IPS-11a (cell line): ENCODE measurements around the gene RPL36A.

Source experiments
- H3K4me3 ChIP-seq: one replicate; pipeline ENCODE4 v1.5.1; 2013; ENCODE audit warnings: low read depth, low read length, control low read depth

The RPL36A gene

DNA sequence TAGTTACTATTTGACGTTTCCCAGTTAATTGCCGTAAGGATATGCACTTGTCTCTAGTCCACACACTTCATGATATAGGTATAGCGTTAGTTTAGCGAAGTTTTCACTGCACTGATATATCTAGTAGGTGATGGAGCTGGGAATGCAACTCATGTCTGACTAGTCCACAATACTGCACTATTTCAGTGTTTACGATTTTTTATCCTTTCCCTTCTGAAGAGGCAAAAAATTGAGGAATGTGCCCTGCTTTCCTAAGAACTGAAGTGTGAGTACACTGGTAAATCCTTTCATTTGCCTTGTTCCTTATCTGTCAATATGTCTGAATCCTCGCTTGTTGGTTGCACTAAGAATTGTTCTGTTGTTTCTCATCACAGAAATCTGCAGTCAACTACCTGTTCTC lies 1.0 kb downstream of the RPL36A start:
- H3K4me3 ChIP-seq = peak overlapping the region; percentile 70

GRCh38 chrX:101393530-101394305 lies 2.9 kb downstream of the RPL36A start:
- no peak overlapping the region for H3K4me3 ChIP-seq

DNA sequence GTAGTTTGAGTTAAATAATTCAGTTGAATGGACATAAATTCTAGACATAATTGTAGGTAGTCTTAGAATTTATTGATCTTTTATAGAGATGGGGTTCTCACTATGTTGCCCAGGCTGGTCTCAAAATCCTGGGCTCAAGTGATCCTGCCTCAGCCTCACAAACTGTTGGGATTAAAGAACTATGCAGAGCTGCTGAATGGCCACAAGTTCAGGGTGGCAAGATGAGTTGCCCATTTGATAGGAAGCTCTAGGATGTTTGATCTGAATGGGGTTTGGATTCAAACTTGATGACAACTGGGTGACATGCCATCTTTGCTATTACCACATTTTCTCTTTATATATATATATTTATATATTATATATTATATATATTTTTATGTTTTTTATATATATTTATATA lies 3.6 kb downstream of the RPL36A start:
- H3K4me3 ChIP-seq = no peak overlapping the region

- no peak overlapping the region for H3K4me3 ChIP-seq
Observed at GRCh38 chrX:101395789-101396188, 5.0 kb downstream of the RPL36A start.

GRCh38 chrX:101397779-101398178 lies 7.0 kb downstream of the RPL36A start:
- H3K4me3 ChIP-seq = no peak overlapping the region

- no peak overlapping the region for H3K4me3 ChIP-seq
Observed at GRCh38 chrX:101398694-101399093, 7.9 kb downstream of the RPL36A start.

DNA sequence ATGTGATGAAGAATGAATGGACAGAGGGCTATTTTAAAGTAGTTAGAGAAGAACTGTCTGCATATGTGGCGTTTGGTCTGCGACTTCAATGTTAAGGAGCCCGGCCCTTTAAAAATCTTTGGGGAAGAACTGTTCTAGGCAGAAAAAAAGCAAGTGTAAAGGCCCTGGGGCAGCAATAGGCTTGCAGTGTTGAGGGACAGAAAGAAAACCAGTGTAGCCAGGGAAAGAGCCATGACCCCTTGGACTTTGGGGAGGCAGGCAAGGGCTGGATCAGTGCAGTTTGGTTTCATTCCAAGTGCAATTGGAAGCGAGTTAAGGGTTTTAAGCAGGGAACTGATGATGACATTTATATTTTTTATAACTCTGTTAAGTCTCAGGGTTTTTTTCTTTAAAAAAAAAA lies 9.0 kb downstream of the RPL36A start:
- H3K4me3 ChIP-seq = no peak overlapping the region

DNA sequence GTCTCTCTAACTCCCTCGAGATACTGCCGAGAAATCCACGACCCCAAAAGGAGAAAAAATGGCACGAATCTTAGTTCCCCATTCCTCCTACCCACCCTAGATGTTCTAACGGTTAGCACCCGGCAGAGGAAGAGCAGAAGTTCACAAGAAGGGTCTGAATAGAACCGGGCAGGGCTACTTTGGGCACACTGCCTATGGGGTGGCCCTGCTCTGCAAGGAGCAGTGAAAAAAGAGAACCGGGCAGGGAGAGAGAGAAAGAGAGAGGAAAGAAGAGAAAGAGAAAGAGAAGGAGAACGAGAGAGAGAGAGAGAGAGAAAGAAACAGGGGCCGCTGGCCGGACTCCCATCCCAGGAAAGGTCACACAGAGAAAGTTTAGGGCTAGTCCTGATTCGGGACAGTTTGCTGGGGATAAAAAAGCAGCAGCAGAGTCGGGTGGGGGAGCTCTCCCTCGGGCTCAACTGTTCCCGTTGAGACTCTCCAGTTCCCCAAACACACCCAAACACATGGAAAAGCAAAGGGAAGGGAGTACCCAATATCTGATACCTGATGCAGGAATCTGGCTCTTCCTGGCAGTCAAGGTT lies 16.4 kb downstream of the RPL36A start:
- H3K4me3 ChIP-seq = peak overlapping the region; percentile 76

GRCh38 chrX:101407748-101408531 lies 17.1 kb downstream of the RPL36A start, which contains the start of the genes GLA and HNRNPH2:
Gene GLA (minus strand): TSS chrX:101407925. CDS start chrX:101407903, 22 bp downstream.
Gene HNRNPH2 (plus strand): TSS chrX:101408222. CDS start chrX:101411989, 3,767 bp downstream.
- H3K4me3 ChIP-seq = peak within 1 kb of the TSS; percentile 83

GRCh38 chrX:101408532-101408841 lies 17.7 kb downstream of the RPL36A start:
- peak overlapping the region; percentile 83 for H3K4me3 ChIP-seq

DNA sequence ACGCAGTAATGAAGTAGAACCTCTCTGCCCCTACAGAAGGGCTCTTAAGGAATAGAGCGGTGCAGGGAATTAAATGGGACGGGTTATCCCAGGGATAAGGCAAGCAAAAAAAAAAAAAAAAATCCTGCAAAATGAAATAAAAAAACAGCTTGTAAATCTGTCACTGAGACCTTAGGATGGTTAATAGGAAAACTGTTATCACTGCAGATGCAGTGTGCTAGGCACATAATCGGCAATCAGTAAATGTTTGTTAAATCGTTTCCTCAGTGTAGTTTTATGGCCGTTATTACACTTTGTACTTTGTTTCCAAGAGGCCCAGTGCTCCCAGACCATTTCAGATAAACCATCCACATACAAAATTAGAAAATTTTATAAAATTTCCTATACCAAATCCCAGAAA lies 18.2 kb downstream of the RPL36A start:
- peak overlapping the region; percentile 83 for H3K4me3 ChIP-seq

DNA sequence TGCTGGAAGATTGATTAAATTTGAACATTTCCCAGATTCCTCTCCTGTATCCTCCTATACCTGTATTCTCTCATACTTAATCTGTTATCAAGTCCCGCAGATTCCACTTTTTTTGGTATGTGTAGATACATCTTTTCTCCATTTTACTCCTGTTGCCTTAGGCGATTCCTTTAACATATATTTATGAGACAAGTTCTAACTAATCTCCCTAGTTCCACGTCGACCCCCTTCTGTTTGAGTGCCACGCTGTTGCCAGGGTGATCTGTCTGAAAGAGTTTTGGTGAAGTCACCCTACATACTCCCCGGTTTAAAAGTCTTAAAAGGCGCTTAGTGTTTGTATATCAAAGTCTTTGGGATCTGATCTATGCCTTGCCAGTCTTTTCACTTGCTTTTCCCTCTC lies 19.6 kb downstream of the RPL36A start:
- no peak overlapping the region for H3K4me3 ChIP-seq

DNA sequence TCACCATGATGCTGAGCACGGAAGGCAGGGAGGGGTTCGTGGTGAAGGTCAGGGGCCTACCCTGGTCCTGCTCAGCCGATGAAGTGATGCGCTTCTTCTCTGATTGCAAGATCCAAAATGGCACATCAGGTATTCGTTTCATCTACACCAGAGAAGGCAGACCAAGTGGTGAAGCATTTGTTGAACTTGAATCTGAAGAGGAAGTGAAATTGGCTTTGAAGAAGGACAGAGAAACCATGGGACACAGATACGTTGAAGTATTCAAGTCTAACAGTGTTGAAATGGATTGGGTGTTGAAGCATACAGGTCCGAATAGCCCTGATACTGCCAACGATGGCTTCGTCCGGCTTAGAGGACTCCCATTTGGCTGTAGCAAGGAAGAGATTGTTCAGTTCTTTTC lies 21.2 kb downstream of the RPL36A start:
- H3K4me3 ChIP-seq = no peak overlapping the region

GRCh38 chrX:101415180-101416145 lies 24.7 kb downstream of the RPL36A start:
- no peak overlapping the region for H3K4me3 ChIP-seq

- H3K4me3 ChIP-seq = no peak overlapping the region
Observed at GRCh38 chrX:101416691-101417090, 25.9 kb downstream of the RPL36A start.

DNA sequence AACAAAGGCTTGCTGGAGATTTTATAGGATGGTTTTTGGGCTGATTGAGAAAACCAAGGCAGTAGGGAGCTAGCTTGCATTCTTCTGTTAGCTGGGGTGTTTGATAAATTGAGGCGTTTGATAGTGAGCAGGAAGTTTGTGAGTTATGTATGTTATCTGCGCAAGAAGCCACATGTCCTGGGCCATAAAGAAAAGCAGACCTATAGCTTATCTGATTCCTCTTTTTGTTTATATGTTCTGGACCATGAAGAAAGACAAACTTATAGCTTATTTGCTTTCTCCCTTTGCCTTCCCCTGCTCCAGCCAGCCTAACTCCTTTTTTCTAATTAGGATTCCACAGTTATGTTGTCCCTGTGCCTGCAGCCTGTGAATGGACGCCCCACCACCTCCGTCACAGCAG lies 26.4 kb downstream of the RPL36A start:
- no peak overlapping the region for H3K4me3 ChIP-seq

DNA sequence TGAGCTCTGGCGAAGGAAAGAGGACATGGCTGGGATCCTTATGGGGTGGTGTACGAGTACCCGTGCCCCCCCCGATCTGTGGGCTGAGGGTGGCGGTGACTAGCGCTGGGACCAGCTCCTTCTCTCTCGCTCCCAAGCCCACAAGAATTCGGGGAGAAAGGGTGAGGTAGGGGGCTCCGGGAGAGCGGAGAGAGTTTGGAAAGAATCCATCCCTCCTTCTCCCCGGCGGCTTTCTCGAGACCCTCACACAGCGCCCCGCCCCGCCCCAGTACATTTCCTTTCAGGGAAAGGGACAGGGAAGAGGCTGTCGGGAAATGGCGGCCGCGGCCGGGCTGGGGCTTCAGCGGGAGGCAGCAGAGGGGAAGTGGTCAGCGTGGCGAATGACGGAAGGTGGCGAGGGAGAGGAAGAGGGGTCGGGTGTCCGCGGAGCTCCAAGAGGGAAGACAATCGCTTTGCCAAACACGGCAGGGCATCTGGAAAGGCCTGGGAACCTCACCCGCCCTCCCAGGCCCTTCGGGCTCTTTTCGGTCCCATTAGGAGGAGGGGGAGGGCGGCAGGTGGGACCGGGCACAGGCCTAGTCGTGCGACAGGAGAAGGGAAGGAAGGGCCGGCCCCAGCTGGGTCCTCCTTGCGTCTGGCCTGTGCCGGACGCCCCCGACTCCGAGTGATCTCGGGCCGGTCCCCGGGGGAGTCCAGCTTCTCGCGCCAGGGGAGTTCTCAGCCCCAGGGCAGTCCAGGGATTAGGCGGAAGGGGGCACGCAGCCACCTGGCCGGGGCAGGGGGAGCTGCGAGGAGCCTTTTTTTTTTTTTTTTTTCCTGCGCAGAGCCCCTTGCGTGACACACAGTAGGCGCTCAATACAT lies 27.4 kb downstream of the RPL36A start:
- peak overlapping the region; percentile 51 for H3K4me3 ChIP-seq

GRCh38 chrX:101419489-101419888 lies 28.7 kb downstream of the RPL36A start:
- no peak overlapping the region for H3K4me3 ChIP-seq

DNA sequence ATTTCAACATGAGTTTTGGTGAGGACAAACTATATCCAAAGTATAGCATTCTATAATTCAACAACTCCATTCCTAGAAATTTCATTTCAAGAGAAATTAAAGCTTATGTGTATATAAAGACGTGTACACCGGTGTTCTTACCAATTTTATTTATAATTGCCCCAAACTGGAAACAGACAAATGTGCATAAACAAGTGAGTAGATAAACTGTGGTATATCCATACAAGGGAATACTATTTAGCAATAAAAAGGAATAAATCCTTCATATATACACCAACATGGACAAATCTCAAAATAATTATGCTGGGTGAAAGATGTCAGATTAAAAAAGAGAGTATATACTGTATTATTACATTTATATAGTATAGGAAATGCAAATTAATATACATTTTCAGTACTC lies 37.1 kb downstream of the RPL36A start:
- no peak overlapping the region for H3K4me3 ChIP-seq

DNA sequence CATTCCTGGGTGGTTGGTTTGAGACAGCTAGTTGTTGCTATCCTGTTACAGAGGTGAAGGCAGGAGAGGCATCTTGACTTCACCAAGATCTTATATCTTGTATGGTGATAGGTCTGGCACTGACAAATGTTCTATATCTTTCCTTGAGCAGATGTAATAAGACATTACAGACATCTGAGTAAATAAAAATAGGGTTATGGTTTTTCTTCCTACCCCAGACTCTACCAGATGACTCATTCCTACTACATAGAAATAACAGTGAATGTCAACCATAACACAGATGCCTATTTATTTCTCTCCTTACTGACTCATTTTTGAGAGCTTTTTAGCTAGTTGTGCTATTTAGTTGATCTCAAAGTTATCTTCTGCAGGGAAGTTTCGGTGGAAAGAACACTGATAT lies 39.1 kb downstream of the RPL36A start:
- no peak overlapping the region for H3K4me3 ChIP-seq
